ENCODE data around the gene CENPN.

The CENPN gene

GRCh38 chr16:81018496-81018895 lies 11.5 kb downstream of the CENPN start:
- Histone ChIP-seq H3K36me3 (replicated peaks in 1 of 2; ENCODE audit: control insufficient read depth in 2 of 2, insufficient read depth in 2 of 2, low read length in 2 of 2) (peaks cover 42 to 99% of the 10 kb centered on the region in 2 donors), H3K27ac (replicated peaks; ENCODE audit: low read length) (no peak overlapping the region)

GRCh38 chr16:81026429-81026828 lies 19.4 kb downstream of the CENPN start:
- no peak overlapping the region for H3K4me2 ChIP-seq (ENCODE audit: insufficient read depth, low read length, poor library complexity, severe bottlenecking)
- no peaks in the 10 kb centered on the region for H3K4me1 ChIP-seq (ENCODE audit: control insufficient read depth in 2 of 2, insufficient read depth in 1 of 2, low read depth in 1 of 2, low read length in 2 of 2)
- H3K4me3 ChIP-seq (ENCODE audit: low read length in 2 of 2), result no peak overlapping the region
- no peak overlapping the region for H2BK5ac ChIP-seq (ENCODE audit: low read length)
- H4K91ac ChIP-seq (ENCODE audit: low read depth, low read length, poor library complexity), result no peak overlapping the region
- H2AFZ ChIP-seq (ENCODE audit: low read length), result no peak overlapping the region
- H3K27me3 ChIP-seq (ENCODE audit: control insufficient read depth in 3 of 3, insufficient read depth in 3 of 3, low read depth in 1 of 3, low read length in 3 of 3), result no peaks in the 10 kb centered on the region
- no peak overlapping the region for H3K23ac ChIP-seq (ENCODE audit: low read depth, low read length, poor library complexity)
- WGBS, 2 donors (ENCODE audit: extremely low coverage in 2 of 2, insufficient read length in 2 of 2, insufficient replicate concordance in 1 of 2), result no CpG with 5 or more reads among the region's 4 CpGs
- H3K27ac ChIP-seq (replicated peaks; ENCODE audit: low read length), result no peak overlapping the region
- no peak overlapping the region for H2BK15ac ChIP-seq (ENCODE audit: low read length)
- H3K14ac ChIP-seq (ENCODE audit: low read length), result no peak overlapping the region
- H2AK5ac ChIP-seq (ENCODE audit: low read depth, low read length), result no peak overlapping the region
- no peak overlapping the region for H4K8ac ChIP-seq (ENCODE audit: low read depth, low read length)
- H3K4ac ChIP-seq (ENCODE audit: low read length), result no peak overlapping the region
- H3K9ac ChIP-seq (ENCODE audit: low read depth, low read length, poor library complexity), result no peak overlapping the region
- H3K9me3 ChIP-seq (replicated peaks in 1 of 2; ENCODE audit: control insufficient read depth in 2 of 2, insufficient read depth in 1 of 2, low read depth in 1 of 2, low read length in 2 of 2), result no peaks in the 10 kb centered on the region
- H3K18ac ChIP-seq (ENCODE audit: low read length), result no peak overlapping the region
- DNase-seq (ENCODE audit: low spot score), result no peak
- H2BK12ac ChIP-seq (ENCODE audit: low read length), result no peak overlapping the region
- H2BK120ac ChIP-seq (ENCODE audit: low read depth, low read length), result no peak overlapping the region
- peaks cover 24 to 86% of the 10 kb centered on the region in 2 donors for H3K36me3 ChIP-seq (replicated peaks in 1 of 2; ENCODE audit: control insufficient read depth in 2 of 2, insufficient read depth in 2 of 2, low read length in 2 of 2)
- no peaks in the 10 kb centered on the region for H3K79me1 ChIP-seq (ENCODE audit: low read depth, low read length)

More at GRCh38 chr16:81018496-81018895, 11.5 kb downstream of the CENPN start:
- no peak overlapping the region for H3K9ac ChIP-seq (ENCODE audit: low read depth, low read length, poor library complexity)
- H2BK120ac ChIP-seq (ENCODE audit: low read depth, low read length), result no peak overlapping the region
- H4K8ac ChIP-seq (ENCODE audit: low read depth, low read length), result no peak overlapping the region
- H2BK15ac ChIP-seq (ENCODE audit: low read length), result no peak overlapping the region
- no peak overlapping the region for H3K14ac ChIP-seq (ENCODE audit: low read length)
- H3K4me2 ChIP-seq (ENCODE audit: insufficient read depth, low read length, poor library complexity, severe bottlenecking), result no peak overlapping the region
- H4K91ac ChIP-seq (ENCODE audit: low read depth, low read length, poor library complexity), result no peak overlapping the region
- H3K23ac ChIP-seq (ENCODE audit: low read depth, low read length, poor library complexity), result no peak overlapping the region
- DNase-seq (ENCODE audit: low spot score), result no peak
- no peak overlapping the region for H3K4ac ChIP-seq (ENCODE audit: low read length)
- no peak overlapping the region for H2BK12ac ChIP-seq (ENCODE audit: low read length)
- H3K9me3 ChIP-seq (replicated peaks in 1 of 2; ENCODE audit: control insufficient read depth in 2 of 2, insufficient read depth in 1 of 2, low read depth in 1 of 2, low read length in 2 of 2), result no peaks in the 10 kb centered on the region
- H3K18ac ChIP-seq (ENCODE audit: low read length), result no peak overlapping the region
- no peak overlapping the region for H2BK5ac ChIP-seq (ENCODE audit: low read length)
- no peaks in the 10 kb centered on the region for H3K79me1 ChIP-seq (ENCODE audit: low read depth, low read length)
- H2AK5ac ChIP-seq (ENCODE audit: low read depth, low read length), result no peak overlapping the region
- no peaks in the 10 kb centered on the region for H3K27me3 ChIP-seq (ENCODE audit: control insufficient read depth in 3 of 3, insufficient read depth in 3 of 3, low read depth in 1 of 3, low read length in 3 of 3)
- H3K4me3 ChIP-seq (ENCODE audit: low read length in 2 of 2), result no peak overlapping the region
- no peaks in the 10 kb centered on the region for H3K4me1 ChIP-seq (ENCODE audit: control insufficient read depth in 2 of 2, insufficient read depth in 1 of 2, low read depth in 1 of 2, low read length in 2 of 2)
- no CpG with 5 or more reads among the region's 2 CpGs for WGBS, 2 donors (ENCODE audit: extremely low coverage in 2 of 2, insufficient read length in 2 of 2, insufficient replicate concordance in 1 of 2)
- no peak overlapping the region for H2AFZ ChIP-seq (ENCODE audit: low read length)

DNA sequence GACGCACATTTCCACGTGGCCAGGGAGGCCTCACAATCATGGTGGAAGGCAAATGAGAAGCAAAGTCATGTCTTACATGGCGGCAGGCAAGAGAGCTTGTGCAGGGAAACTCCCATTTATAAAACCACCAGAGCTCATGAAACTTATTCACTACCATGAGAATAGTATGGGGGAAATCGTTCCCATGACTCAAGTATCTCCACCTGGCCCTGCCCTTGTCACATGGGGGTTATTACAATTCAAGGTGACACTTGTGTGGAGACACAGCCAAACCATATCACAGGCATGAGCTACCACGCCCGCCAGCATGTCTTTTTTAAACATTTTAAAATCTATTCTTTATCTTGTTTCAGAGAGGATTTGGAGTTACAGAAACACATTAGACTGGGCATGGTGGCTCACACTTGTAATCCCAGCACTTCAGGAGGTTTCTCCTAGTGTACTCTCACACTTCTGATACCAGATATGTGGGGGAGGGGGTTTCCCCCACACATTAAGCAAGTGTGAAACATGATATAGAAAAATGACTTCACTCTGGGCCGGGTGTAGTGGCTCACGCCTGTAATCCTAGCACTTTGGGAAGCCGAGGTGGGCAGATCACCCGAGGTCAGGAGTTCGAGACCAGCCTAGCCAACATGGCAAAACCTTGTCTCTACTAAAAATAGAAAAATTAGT lies 23.1 kb downstream of the CENPN start:
- Histone ChIP-seq H3K27ac (replicated peaks; ENCODE audit: low read length) (no peak overlapping the region), H4K91ac (ENCODE audit: low read depth, low read length, poor library complexity) (no peak overlapping the region), H2BK120ac (ENCODE audit: low read depth, low read length) (no peak overlapping the region), H2AK5ac (ENCODE audit: low read depth, low read length) (no peak overlapping the region), H3K36me3 (replicated peaks in 1 of 2; ENCODE audit: control insufficient read depth in 2 of 2, insufficient read depth in 2 of 2, low read length in 2 of 2) (peaks cover 13 to 52% of the 10 kb centered on the region in 2 donors), H3K18ac (ENCODE audit: low read length) (no peak overlapping the region), H4K8ac (ENCODE audit: low read depth, low read length) (no peak overlapping the region), H3K23ac (ENCODE audit: low read depth, low read length, poor library complexity) (no peak overlapping the region), H3K4me1 (ENCODE audit: control insufficient read depth in 2 of 2, insufficient read depth in 1 of 2, low read depth in 1 of 2, low read length in 2 of 2) (no peaks in the 10 kb centered on the region), H2AFZ (ENCODE audit: low read length) (no peak overlapping the region), H3K79me1 (ENCODE audit: low read depth, low read length) (no peaks in the 10 kb centered on the region), H2BK12ac (ENCODE audit: low read length) (no peak overlapping the region), H3K27me3 (ENCODE audit: control insufficient read depth in 3 of 3, insufficient read depth in 3 of 3, low read depth in 1 of 3, low read length in 3 of 3) (no peaks in the 10 kb centered on the region), H3K4me3 (ENCODE audit: low read length in 2 of 2) (no peak overlapping the region), H3K9me3 (replicated peaks in 1 of 2; ENCODE audit: control insufficient read depth in 2 of 2, insufficient read depth in 1 of 2, low read depth in 1 of 2, low read length in 2 of 2) (no peaks in the 10 kb centered on the region), H3K4ac (ENCODE audit: low read length) (no peak overlapping the region), H2BK15ac (ENCODE audit: low read length) (no peak overlapping the region), H2BK5ac (ENCODE audit: low read length) (no peak overlapping the region), H3K14ac (ENCODE audit: low read length) (no peak overlapping the region), H3K9ac (ENCODE audit: low read depth, low read length, poor library complexity) (no peak overlapping the region), H3K4me2 (ENCODE audit: insufficient read depth, low read length, poor library complexity, severe bottlenecking) (no peak overlapping the region)
- DNase-seq (ENCODE audit: low spot score), result no peak
- WGBS, 2 donors (ENCODE audit: extremely low coverage in 2 of 2, insufficient read length in 2 of 2, insufficient replicate concordance in 1 of 2), result no CpG with 5 or more reads among the region's 11 CpGs

GRCh38 chr16:81035398-81035974 lies 28.5 kb downstream of the CENPN start, which contains the start of gene ATMIN:
ATMIN (plus strand) TSS chr16:81035842; CDS start chr16:81035871, 29 bp downstream.
- Histone ChIP-seq H2AK5ac (ENCODE audit: low read depth, low read length) (no peak within 1 kb of the TSS), H2BK120ac (ENCODE audit: low read depth, low read length) (no peak within 1 kb of the TSS), H4K91ac (ENCODE audit: low read depth, low read length, poor library complexity) (no peak within 1 kb of the TSS), H3K79me1 (ENCODE audit: low read depth, low read length) (no peaks in the 10 kb centered on the region), H3K27ac (replicated peaks; ENCODE audit: low read length) (peak within 1 kb of the TSS; percentile 40), H2BK5ac (ENCODE audit: low read length) (no peak within 1 kb of the TSS), H2AFZ (ENCODE audit: low read length) (peak within 1 kb of the TSS; percentile 88), H3K4me2 (ENCODE audit: insufficient read depth, low read length, poor library complexity, severe bottlenecking) (peak within 1 kb of the TSS; percentile 68), H3K27me3 (ENCODE audit: control insufficient read depth in 3 of 3, insufficient read depth in 3 of 3, low read depth in 1 of 3, low read length in 3 of 3) (no peaks in the 10 kb centered on the region), H2BK12ac (ENCODE audit: low read length) (no peak within 1 kb of the TSS), H3K14ac (ENCODE audit: low read length) (peak within 1 kb of the TSS; percentile 92), H3K9me3 (replicated peaks in 1 of 2; ENCODE audit: control insufficient read depth in 2 of 2, insufficient read depth in 1 of 2, low read depth in 1 of 2, low read length in 2 of 2) (no peaks in the 10 kb centered on the region), H3K4me1 (ENCODE audit: control insufficient read depth in 2 of 2, insufficient read depth in 1 of 2, low read depth in 1 of 2, low read length in 2 of 2) (peaks cover 5 to 9% of the 10 kb centered on the region in 2 donors), H4K8ac (ENCODE audit: low read depth, low read length) (no peak within 1 kb of the TSS), H3K23ac (ENCODE audit: low read depth, low read length, poor library complexity) (peak within 1 kb of the TSS; percentile 69), H3K18ac (ENCODE audit: low read length) (peak within 1 kb of the TSS; percentile 97), H2BK15ac (ENCODE audit: low read length) (no peak within 1 kb of the TSS), H3K4me3 (ENCODE audit: low read length in 2 of 2) (peak within 1 kb of the TSS; percentile 89 to 100), H3K36me3 (replicated peaks in 1 of 2; ENCODE audit: control insufficient read depth in 2 of 2, insufficient read depth in 2 of 2, low read length in 2 of 2) (peaks cover 2 to 31% of the 10 kb centered on the region in 2 donors), H3K4ac (ENCODE audit: low read length) (no peak within 1 kb of the TSS), H3K9ac (ENCODE audit: low read depth, low read length, poor library complexity) (peak within 1 kb of the TSS; percentile 97)
- no CpG with 5 or more reads among the region's 54 CpGs for WGBS, 2 donors (ENCODE audit: extremely low coverage in 2 of 2, insufficient read length in 2 of 2, insufficient replicate concordance in 1 of 2)
- DNase-seq (ENCODE audit: low spot score), result peak; percentile 89

Measured in neuronal stem cell (in vitro differentiated cells).